Uterus (tissue), 2 donors: ENCODE measurements around the gene ABCA13.

Source experiments
- POLR2A ChIP-seq, 2 donors: fragments of 450-650 bp; IDR thresholded peaks; one replicate each; pipeline ENCODE4 v1.6.1; 2016; ENCODE audit warnings: antibody characterized with exemption in 2 of 2, mild to moderate bottlenecking in 1 of 2, moderate library complexity in 1 of 2
- TF ChIP-seq, protein P1 (sequence below), 4 experiments: fragments of 200-600 bp in 2 of 4; fragments of 450-650 bp in 2 of 4; sonication (generic) in 2 of 4; IDR thresholded peaks; one replicate each; pipeline ENCODE4 v1.5.1; 2016 to 2019; ENCODE audit warnings: antibody characterized with exemption in 4 of 4, mild to moderate bottlenecking in 2 of 4, moderate library complexity in 1 of 4

DNA sequence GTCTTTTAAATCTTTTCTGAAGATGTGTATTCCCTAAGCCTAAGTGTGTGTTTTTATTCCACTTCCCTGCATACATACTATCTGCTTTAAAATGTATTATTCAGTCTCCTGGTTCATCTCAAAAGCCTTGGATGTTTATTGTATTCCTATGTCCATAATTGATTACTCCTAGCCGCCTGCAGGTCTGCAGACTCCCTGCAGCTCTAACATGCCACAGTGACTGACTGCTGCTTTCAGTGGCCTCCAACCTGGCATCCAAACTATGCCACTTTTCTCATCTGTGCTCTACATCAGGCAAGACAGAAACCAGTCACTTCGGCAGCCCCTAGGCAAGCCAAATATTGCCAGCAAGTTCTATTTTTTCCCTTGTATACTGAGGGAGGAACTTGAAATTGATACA, 81.7 kb downstream of the ABCA13 start:
- TF ChIP-seq, protein P1, sequence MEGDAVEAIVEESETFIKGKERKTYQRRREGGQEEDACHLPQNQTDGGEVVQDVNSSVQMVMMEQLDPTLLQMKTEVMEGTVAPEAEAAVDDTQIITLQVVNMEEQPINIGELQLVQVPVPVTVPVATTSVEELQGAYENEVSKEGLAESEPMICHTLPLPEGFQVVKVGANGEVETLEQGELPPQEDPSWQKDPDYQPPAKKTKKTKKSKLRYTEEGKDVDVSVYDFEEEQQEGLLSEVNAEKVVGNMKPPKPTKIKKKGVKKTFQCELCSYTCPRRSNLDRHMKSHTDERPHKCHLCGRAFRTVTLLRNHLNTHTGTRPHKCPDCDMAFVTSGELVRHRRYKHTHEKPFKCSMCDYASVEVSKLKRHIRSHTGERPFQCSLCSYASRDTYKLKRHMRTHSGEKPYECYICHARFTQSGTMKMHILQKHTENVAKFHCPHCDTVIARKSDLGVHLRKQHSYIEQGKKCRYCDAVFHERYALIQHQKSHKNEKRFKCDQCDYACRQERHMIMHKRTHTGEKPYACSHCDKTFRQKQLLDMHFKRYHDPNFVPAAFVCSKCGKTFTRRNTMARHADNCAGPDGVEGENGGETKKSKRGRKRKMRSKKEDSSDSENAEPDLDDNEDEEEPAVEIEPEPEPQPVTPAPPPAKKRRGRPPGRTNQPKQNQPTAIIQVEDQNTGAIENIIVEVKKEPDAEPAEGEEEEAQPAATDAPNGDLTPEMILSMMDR (IDR thresholded peaks at IDR 0.05): no peak
- no peak for TF ChIP-seq POLR2A (IDR thresholded peaks at IDR 0.05)
